ENCODE data around the gene NOL6. TPM values are rescaled to one million over a fixed set of nuclear protein-coding genes. Genes with fewer than 3 reads are reported as not detected.

The NOL6 gene
- total and polyA plus RNA-seq, 10 of the 15 experiments (the other 5 are each of a cell fraction or from before 2014, with no cell fraction given): 8.3 to 53.2 (median 33.1) TPM

GRCh38 chr9:33510262-33511183 is 36.8 kb upstream of the NOL6 start:
- RAD21 ChIA-PET (ENCODE audit: unreplicated experiment): no interaction called here
- Histone ChIP-seq H3K4me3 (peak overlapping the region; percentile 79), H3K9ac (ENCODE audit: control insufficient read depth, insufficient read depth, low read length) (peak overlapping the region; percentile 47; the same call in 1 of the 2 replicates), H3K4me1 (ENCODE audit: control insufficient read depth, insufficient read depth, low read length) (no peaks in the 10 kb centered on the region), H3K27me3 (replicated peaks in 1 of 2; ENCODE audit: control insufficient read depth in 2 of 2, insufficient read depth in 2 of 2, low read length in 1 of 2) (no peaks in the 10 kb centered on the region; a peak in 1 of 4 replicates), H2AFZ (ENCODE audit: control insufficient read depth, low read depth, low read length) (peak overlapping the region; percentile 65), H3K9me3 (replicated peaks; ENCODE audit: control insufficient read depth, insufficient read depth, low read length) (no peaks in the 10 kb centered on the region), H3K36me3 (ENCODE audit: control insufficient read depth in 2 of 2, insufficient read depth in 2 of 2, low read length in 1 of 2) (no peaks in the 10 kb centered on the region), H3K4me2 (ENCODE audit: control insufficient read depth, insufficient read depth) (peak overlapping the region; percentile 69), H4K20me1 (ENCODE audit: control insufficient read depth, insufficient read depth) (no peaks in the 10 kb centered on the region), H3K79me2 (ENCODE audit: control insufficient read depth, insufficient read depth, low read length) (no peaks in the 10 kb centered on the region), H3K27ac (ENCODE audit: control insufficient read depth, insufficient read depth) (no peak overlapping the region)
- BruUV-seq (replicated peaks): TSS peak; percentile 74
- CTCF ChIA-PET: no interaction called here
- peak; percentile 87 for ATAC-seq
- POLR2A ChIA-PET: no interaction called here
- DNase-seq (ENCODE audit: low read depth, low spot score): no peak
- SMC1A ChIA-PET (ENCODE audit: uncharacterized antibody, unreplicated experiment): interaction anchor here (0.6 kb wide), 1 partner anchor 213 kb away, joined by 3 read pairs; no protein-coding TSS in a partner anchor
- WGBS (ENCODE audit: insufficient coverage, insufficient replicate concordance, low lambda C conversion rate, missing lambda C conversion rate): 6% methylated on average over 31 of the region's 32 CpGs
- FAIRE-seq: peak; percentile 23
- TF ChIP-seq ZNF274 (IDR thresholded peaks at IDR 0.05; ENCODE audit: insufficient read depth, insufficient read length) (no peak), MTA2 (IDR thresholded peaks at IDR 0.05; ENCODE audit: low read depth) (no peak), POLR2A (IDR thresholded peaks at IDR 0.05; ENCODE audit: low read depth, low read length) (peak; percentile 45; the same call in 1 of the 2 replicates), YY1 (IDR thresholded peaks at IDR 0.05; ENCODE audit: low read depth, low read length) (peak; percentile 88), BCL11A (IDR thresholded peaks at IDR 0.05; ENCODE audit: low read depth, low read length) (no peak), CREM (IDR thresholded peaks at IDR 0.05; ENCODE audit: low read depth) (peak; percentile 80), IKZF1 (conservative IDR thresholded peaks at IDR 0.05) (no peak), PAX8 (IDR thresholded peaks at IDR 0.05) (no peak)
- in situ Hi-C loops (cut with MboI) (no loop called here), intact Hi-C loops (cut with micrococcal nuclease; ENCODE audit: unreplicated experiment) (no loop called here)

Data from GM12878 (cell line).